Stimulated activated effector memory CD8-positive, alpha-beta T cell treated with anti-CD3 and anti-CD28 coated beads, Interleukin-12 subunit alpha, Interleukin-12 subunit beta, amount 100 ng/mL, for 72 hours (primary cell): ENCODE results near the gene EPHB2.
A peak's percentile ranks its signal among the peaks of the same experiment; 100 is the strongest.

Experiments
- ATAC-seq: fragments of 150-1000 bp; cut with Tn5 transposase; 2 replicates; pipeline ENCODE4 v1.10.0; 2021
- DNase-seq, 2 donors: peaks; one replicate each; pipeline ENCODE4 v3.0.0; 2021 to 2022; ENCODE audit warnings: low spot score in 2 of 2
- H3K27ac Mint-ChIP-seq: one replicate; pipeline ENCODE4 v1.8.0; 2022; ENCODE audit warnings: mild to moderate bottlenecking, mixed read lengths
- H3K36me3 Mint-ChIP-seq: one replicate; pipeline ENCODE4 v1.8.0; 2022; ENCODE audit warnings: mild to moderate bottlenecking, mixed read lengths
- H3K4me1 Mint-ChIP-seq: one replicate; pipeline ENCODE4 v1.8.0; 2022; ENCODE audit warnings: mixed read lengths
- H3K4me3 Mint-ChIP-seq: one replicate; pipeline ENCODE4 v1.8.0; 2022; ENCODE audit warnings: mild to moderate bottlenecking, mixed read lengths
- H3K9me3 Mint-ChIP-seq: one replicate; pipeline ENCODE4 v1.8.0; 2022; ENCODE audit warnings: mixed read lengths

Gene EPHB2

DNA sequence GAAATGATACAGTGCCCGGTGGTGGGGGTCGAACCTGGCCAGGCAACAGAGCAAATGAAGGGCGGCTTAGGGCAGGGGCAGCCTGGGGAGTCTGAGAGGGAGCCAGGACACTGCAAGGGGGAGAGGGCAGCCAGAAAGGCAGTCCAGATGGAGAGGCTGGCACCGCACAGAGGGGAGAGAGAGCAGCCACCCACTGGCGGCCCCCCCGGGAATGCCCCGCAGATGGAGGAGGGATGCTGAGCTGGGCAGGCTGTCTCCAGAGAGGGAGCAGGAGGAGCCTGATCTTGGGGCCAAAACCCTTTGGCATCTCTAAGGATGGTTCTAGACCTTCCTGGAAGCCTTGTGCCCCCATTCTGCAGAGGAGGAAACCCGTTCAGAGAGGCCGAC is 149.8 kb downstream of the EPHB2 start:
- ATAC-seq (no peak), DNase-seq (no peak)
- Mint-ChIP-seq H3K27ac (no peak overlapping the region), H3K9me3 (no peaks in the 10 kb centered on the region), H3K4me1 (no peaks in the 10 kb centered on the region), H3K36me3 (no peaks in the 10 kb centered on the region), H3K4me3 (no peak overlapping the region)

- DNase-seq = no peak
- Mint-ChIP-seq H3K36me3 (no peaks in the 10 kb centered on the region), H3K4me3 (no peak overlapping the region), H3K9me3 (no peaks in the 10 kb centered on the region), H3K27ac (no peak overlapping the region), H3K4me1 (no peaks in the 10 kb centered on the region)
- no peak for ATAC-seq
Observed at GRCh38 chr1:22860883-22861385, 150.3 kb downstream of the EPHB2 start.

GRCh38 chr1:22861764-22862440 is 151.3 kb downstream of the EPHB2 start:
- no peak overlapping the region for H3K4me3 Mint-ChIP-seq
- H3K9me3 Mint-ChIP-seq = no peaks in the 10 kb centered on the region
- H3K27ac Mint-ChIP-seq = no peak overlapping the region
- peak in 1 of 2 donors; percentile 53 for DNase-seq
- no peaks in the 10 kb centered on the region for H3K4me1 Mint-ChIP-seq
- no peak for ATAC-seq
- no peaks in the 10 kb centered on the region for H3K36me3 Mint-ChIP-seq

- no peaks in the 10 kb centered on the region for H3K4me1 Mint-ChIP-seq
- no peak overlapping the region for H3K4me3 Mint-ChIP-seq
- H3K27ac Mint-ChIP-seq = no peak overlapping the region
- DNase-seq (no peak), ATAC-seq (no peak)
- H3K9me3 Mint-ChIP-seq = no peaks in the 10 kb centered on the region
- no peaks in the 10 kb centered on the region for H3K36me3 Mint-ChIP-seq
Observed at GRCh38 chr1:22862752-22863151, 152.1 kb downstream of the EPHB2 start.

- ATAC-seq = no peak
Observed at GRCh38 chr1:22863766-22864165, 153.1 kb downstream of the EPHB2 start.

GRCh38 chr1:22864886-22865285 is 154.2 kb downstream of the EPHB2 start:
- Mint-ChIP-seq H3K36me3 (peaks cover 5% of the 10 kb centered on the region), H3K4me1 (no peaks in the 10 kb centered on the region), H3K27ac (no peak overlapping the region), H3K9me3 (no peaks in the 10 kb centered on the region), H3K4me3 (no peak overlapping the region)
- ATAC-seq (no peak), DNase-seq (no peak)

More at GRCh38 chr1:22863766-22864165, 153.1 kb downstream of the EPHB2 start:
- no peak for DNase-seq
- Mint-ChIP-seq H3K27ac (no peak overlapping the region), H3K9me3 (no peaks in the 10 kb centered on the region), H3K4me3 (no peak overlapping the region), H3K4me1 (no peaks in the 10 kb centered on the region), H3K36me3 (no peaks in the 10 kb centered on the region)

GRCh38 chr1:22865736-22866135 is 155.1 kb downstream of the EPHB2 start:
- ATAC-seq = no peak
- H3K4me1 Mint-ChIP-seq = no peaks in the 10 kb centered on the region
- no peak for DNase-seq
- no peaks in the 10 kb centered on the region for H3K9me3 Mint-ChIP-seq
- peaks cover 6% of the 10 kb centered on the region for H3K36me3 Mint-ChIP-seq
- no peak overlapping the region for H3K4me3 Mint-ChIP-seq
- H3K27ac Mint-ChIP-seq = no peak overlapping the region

DNA sequence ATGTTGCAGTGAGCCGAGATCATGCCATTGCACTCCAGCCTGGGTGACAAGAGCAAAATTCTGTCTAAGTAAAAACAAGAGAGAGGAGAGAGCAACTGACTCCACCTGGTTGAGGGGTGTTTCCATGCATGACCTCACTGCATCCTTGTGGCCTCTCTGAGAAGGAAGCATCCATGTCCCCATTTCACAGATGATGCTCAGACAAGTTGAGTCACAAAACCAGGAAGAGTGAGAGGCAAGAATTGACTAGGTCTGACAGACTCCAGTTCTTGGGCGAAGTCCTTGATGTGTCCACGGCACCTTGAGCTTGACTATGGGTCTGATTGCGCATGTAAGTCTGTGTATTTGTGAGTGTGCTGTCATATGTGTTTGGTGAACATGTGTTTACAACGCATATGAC is 156.2 kb downstream of the EPHB2 start:
- no peak overlapping the region for H3K27ac Mint-ChIP-seq
- H3K4me1 Mint-ChIP-seq = no peaks in the 10 kb centered on the region
- no peak overlapping the region for H3K4me3 Mint-ChIP-seq
- DNase-seq = no peak
- H3K36me3 Mint-ChIP-seq = peaks cover 6% of the 10 kb centered on the region
- H3K9me3 Mint-ChIP-seq = no peaks in the 10 kb centered on the region
- no peak for ATAC-seq

DNA sequence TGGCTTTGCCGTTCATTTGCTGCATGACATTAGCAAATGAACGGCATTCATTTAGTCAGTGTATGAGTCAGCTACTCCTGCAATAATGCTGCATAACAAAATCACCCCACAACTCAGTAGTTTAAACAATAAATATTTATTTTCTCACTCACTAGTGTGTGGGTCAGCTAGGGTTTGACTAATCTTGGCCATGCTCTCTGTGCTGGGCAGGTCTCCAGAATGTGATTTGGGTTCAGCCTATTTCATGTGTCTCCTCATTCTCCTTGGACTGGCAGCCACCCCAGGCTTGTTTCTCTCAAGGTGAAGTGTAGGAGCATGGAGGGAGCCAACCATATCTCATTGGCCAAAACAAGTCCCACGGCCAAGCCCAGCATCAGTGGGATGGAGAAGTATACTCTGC is 157.7 kb downstream of the EPHB2 start:
- Mint-ChIP-seq H3K36me3 (peaks cover 6% of the 10 kb centered on the region), H3K4me1 (no peaks in the 10 kb centered on the region), H3K9me3 (no peaks in the 10 kb centered on the region), H3K27ac (no peak overlapping the region), H3K4me3 (no peak overlapping the region)
- no peak for ATAC-seq
- no peak for DNase-seq

GRCh38 chr1:22869325-22869724 is 158.7 kb downstream of the EPHB2 start:
- Mint-ChIP-seq H3K27ac (no peak overlapping the region), H3K4me1 (no peaks in the 10 kb centered on the region), H3K36me3 (peaks cover 6% of the 10 kb centered on the region), H3K4me3 (no peak overlapping the region), H3K9me3 (no peaks in the 10 kb centered on the region)
- ATAC-seq (no peak), DNase-seq (no peak)

- Mint-ChIP-seq H3K36me3 (peaks cover 6% of the 10 kb centered on the region), H3K9me3 (no peaks in the 10 kb centered on the region), H3K27ac (no peak overlapping the region), H3K4me3 (no peak overlapping the region), H3K4me1 (no peaks in the 10 kb centered on the region)
- no peak for DNase-seq
- no peak for ATAC-seq
Observed at GRCh38 chr1:22870201-22870871, 159.7 kb downstream of the EPHB2 start.

DNA sequence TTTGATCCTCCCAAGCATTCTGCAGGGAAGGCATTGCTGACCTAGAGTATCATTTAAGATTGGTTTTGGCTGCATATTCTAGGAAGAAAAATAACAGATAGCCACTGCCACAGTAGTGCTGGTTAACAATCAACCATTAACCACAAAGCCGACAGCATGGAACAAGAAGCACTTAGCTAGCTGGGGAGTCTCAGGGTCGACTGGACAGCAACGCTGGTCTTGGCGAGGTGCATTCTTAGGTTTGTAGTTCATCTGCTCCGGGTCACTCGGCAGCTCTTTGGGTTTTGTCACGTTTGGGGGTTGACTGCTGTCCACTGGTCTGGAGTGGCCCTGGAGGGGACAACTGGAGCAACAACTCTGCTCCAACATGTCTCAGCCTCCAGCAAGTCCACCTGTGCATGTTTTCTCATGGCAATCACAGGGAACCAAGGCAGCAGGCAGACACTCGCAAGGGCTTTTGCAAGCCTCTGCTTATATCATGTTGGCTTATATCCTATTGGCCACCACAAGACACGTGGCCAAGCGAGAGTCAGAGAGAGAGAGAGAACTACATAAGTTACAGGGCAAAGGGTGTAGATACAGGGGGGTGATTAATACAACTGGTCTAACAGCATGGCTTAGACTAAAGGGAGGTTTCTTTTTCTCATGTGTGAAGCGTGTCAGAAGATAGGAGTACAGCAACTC is 162.5 kb downstream of the EPHB2 start:
- Mint-ChIP-seq H3K36me3 (peaks cover 6% of the 10 kb centered on the region), H3K4me1 (no peaks in the 10 kb centered on the region), H3K9me3 (no peaks in the 10 kb centered on the region), H3K4me3 (no peak overlapping the region), H3K27ac (no peak overlapping the region)
- no peak for DNase-seq
- ATAC-seq = no peak

DNA sequence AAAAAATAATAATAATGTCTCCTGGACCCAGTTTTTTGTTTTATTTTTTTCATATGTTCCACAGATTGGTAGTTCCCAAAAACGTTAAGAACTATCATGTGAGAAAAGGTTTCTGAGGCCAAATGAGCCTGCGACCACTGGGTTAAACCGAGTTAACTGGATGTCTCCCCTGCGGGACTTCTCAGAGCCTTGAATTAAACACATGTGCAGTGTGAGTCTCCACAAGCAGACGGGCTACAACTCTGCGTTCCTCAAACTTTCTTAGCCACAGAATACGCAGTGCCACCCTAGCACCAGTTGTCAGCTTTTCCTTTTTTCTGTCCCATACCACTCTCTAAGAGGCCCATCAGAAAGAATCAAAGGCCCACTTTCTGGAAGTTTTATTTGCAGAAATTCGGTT is 164.1 kb downstream of the EPHB2 start:
- H3K36me3 Mint-ChIP-seq = peaks cover 1% of the 10 kb centered on the region
- H3K9me3 Mint-ChIP-seq = no peaks in the 10 kb centered on the region
- ATAC-seq = no peak
- DNase-seq = no peak
- H3K4me3 Mint-ChIP-seq = no peak overlapping the region
- H3K27ac Mint-ChIP-seq = no peak overlapping the region
- no peaks in the 10 kb centered on the region for H3K4me1 Mint-ChIP-seq

DNA sequence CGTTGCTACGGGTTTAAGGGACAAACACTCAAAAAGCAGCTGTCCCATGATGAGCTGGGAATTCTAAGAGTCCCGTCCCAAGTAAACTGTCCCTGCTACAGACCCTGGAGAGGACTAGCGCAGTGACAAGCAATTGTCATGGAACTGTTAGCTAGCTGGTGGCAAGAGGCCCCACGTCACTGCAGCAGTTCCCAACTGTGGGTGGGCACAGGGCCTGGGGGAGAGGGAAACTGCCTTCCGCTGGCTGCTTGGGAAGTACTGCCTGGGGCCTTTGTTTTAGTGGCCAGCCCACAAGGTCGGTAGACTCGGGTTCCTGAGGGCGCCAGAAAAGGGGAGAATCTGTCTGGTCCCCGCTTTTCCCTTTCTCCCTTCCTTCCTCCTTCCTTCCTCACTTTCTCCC is 164.6 kb downstream of the EPHB2 start:
- DNase-seq (no peak), ATAC-seq (no peak)
- no peaks in the 10 kb centered on the region for H3K4me1 Mint-ChIP-seq
- H3K36me3 Mint-ChIP-seq = no peaks in the 10 kb centered on the region
- H3K4me3 Mint-ChIP-seq = no peak overlapping the region
- no peak overlapping the region for H3K27ac Mint-ChIP-seq
- H3K9me3 Mint-ChIP-seq = no peaks in the 10 kb centered on the region

- Mint-ChIP-seq H3K27ac (no peak overlapping the region), H3K4me3 (no peak overlapping the region), H3K9me3 (no peaks in the 10 kb centered on the region), H3K4me1 (no peaks in the 10 kb centered on the region), H3K36me3 (no peaks in the 10 kb centered on the region)
- DNase-seq = no peak
- ATAC-seq = no peak
Observed at GRCh38 chr1:22875841-22876240, 165.2 kb downstream of the EPHB2 start.
